Uterus (tissue), 2 donors: ENCODE measurements around the gene INF2.

Experiments
- POLR2A ChIP-seq, 2 donors: fragments of 450-650 bp; IDR thresholded peaks; one replicate each; pipeline ENCODE4 v1.6.1; 2016; ENCODE audit warnings: antibody characterized with exemption in 2 of 2, mild to moderate bottlenecking in 1 of 2, moderate library complexity in 1 of 2
- TF ChIP-seq, protein P1 (sequence below), 4 experiments: fragments of 200-600 bp in 2 of 4; fragments of 450-650 bp in 2 of 4; sonication (generic) in 2 of 4; IDR thresholded peaks; one replicate each; pipeline ENCODE4 v1.5.1; 2016 to 2019; ENCODE audit warnings: antibody characterized with exemption in 4 of 4, mild to moderate bottlenecking in 2 of 4, moderate library complexity in 1 of 4

- TF ChIP-seq, protein P1, sequence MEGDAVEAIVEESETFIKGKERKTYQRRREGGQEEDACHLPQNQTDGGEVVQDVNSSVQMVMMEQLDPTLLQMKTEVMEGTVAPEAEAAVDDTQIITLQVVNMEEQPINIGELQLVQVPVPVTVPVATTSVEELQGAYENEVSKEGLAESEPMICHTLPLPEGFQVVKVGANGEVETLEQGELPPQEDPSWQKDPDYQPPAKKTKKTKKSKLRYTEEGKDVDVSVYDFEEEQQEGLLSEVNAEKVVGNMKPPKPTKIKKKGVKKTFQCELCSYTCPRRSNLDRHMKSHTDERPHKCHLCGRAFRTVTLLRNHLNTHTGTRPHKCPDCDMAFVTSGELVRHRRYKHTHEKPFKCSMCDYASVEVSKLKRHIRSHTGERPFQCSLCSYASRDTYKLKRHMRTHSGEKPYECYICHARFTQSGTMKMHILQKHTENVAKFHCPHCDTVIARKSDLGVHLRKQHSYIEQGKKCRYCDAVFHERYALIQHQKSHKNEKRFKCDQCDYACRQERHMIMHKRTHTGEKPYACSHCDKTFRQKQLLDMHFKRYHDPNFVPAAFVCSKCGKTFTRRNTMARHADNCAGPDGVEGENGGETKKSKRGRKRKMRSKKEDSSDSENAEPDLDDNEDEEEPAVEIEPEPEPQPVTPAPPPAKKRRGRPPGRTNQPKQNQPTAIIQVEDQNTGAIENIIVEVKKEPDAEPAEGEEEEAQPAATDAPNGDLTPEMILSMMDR (IDR thresholded peaks at IDR 0.05) = no peak
- TF ChIP-seq POLR2A (IDR thresholded peaks at IDR 0.05) = no peak
These were observed 20.1 kb downstream of the INF2 start for GRCh38 chr14:104709387-104710039.
